Ammon's horn (tissue), 1 donor: Measurements from ENCODE around the gene VPS13D.

ENCODE experiments used
- DNase-seq: peaks from one replicate; pipeline ENCODE4 v3.0.0-alpha.2; 2016; ENCODE audit warnings: low spot score

Gene VPS13D

DNA sequence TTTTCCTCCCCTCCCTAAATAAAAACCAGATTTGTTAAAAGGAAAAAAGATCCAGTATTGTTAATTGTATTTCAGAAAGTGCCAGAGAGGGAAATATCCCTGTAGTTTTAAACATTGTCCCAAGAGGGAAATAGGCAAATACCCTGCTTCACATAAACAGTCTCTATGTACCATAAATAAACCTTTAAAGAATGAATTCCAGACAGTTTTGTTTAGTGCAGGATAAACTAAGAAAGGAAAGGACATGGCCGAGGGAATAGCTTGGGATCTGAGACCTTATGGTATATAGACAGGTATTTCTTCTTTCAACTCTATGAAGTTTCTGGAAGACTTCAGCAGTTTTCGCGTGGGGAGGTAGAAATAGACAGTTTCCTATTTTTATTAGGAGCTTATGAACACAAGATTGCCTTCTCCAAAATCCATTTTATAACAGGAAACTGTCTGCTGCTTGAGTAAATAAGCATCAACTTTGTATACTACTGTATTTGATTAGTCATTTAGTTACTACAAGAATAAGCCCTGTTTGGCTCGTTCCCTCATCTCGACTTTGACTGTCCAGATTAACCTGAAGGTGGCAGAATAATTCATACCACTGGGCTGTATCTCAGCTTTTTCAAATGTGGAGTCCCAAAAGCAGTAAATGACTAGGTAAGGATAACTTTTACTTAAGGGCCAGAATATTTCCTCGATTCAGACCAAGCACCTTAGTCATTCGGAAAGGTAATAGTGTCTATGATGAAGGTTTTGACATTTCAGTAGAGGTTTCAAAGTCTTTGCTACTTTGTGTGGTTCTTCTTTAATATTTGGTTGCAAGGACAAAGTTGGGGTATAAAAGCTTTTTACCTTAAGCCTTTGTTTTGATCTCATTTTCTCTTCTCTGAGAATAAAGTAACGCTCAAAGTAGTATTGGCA, 177.5 kb downstream of the VPS13D start:
- peak; percentile 52 for DNase-seq

DNA sequence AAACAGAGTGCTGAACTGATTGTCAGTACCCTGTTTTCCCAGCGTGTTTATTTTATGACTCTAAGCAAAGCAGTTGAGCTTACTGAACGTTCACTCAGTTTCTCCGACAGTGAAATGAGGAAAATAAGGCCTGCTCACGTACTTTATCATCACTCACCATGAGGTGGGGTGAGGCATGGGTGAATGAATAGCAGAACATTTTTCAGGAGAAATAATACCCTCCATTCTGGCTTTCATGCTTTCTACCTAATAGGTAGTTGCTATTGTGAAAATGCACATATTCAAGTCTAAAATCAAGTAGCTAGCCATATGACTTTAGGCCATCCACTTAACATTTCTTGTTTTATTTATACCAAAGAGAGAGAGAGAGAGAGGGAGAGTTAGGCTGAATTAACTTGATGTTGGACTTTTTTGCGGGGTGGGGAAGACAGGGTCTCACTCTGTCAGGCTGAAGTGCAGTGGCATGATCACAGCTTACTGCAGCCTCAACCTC, 178.2 kb downstream of the VPS13D start:
- no peak for DNase-seq

DNA sequence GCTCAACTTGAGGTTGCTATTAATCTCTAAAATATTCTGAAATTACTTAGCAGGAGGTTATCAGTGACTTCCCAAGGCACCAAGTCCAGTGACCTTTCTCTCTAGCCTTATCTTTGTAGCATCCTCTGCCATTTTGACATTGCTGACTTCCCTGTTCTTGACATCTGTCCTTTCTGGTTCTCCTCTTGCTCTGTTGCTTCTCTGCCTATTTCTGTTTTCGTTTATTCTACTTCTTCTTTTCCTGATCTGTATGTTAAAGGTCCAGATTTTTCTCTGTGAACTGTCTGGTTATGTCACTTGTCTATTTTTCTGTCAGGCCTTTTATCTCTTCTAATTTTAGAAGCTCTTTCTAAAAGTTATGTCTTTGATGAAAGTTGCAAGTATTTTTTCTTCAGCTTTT, 178.8 kb downstream of the VPS13D start:
- peak; percentile 33 for DNase-seq

DNA sequence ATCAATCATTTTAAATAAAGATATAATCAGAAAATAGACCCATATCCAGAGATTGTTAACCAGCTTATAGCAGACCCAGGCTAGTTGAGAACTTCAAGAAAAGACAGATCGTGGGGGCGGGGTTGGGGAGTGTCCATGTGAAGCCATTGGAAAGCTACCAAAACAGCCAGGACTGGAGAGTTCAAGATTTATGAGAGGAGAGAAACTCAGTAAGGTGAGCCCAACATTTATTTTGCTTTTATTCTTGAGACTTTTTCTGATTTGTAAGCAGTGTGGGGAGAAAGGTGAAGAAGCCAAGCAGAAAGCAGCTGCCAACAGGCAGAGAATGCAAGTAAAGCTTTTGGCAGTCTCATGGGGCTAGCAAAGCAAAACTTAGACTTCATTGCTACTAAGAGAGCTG, 179.9 kb downstream of the VPS13D start:
- DNase-seq: peak; percentile 22

DNA sequence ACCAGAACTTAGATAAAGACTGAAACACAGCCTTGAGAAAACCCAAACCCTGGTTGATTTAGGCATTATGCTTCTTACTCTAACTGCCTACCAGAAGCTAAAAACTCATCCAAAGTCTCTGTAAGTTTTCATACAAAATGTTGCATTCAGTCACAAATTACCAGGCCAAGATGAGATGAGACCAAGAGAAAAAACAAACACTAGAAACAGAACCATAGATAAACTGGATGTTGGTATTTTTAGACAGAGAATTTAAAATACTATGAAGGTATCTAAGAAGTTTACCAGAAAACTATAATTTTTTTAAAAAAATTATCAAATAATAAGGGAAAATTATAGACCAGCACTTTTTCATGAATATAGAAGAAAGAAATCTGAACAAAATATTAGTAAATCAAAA, 180.5 kb downstream of the VPS13D start:
- no peak for DNase-seq

DNA sequence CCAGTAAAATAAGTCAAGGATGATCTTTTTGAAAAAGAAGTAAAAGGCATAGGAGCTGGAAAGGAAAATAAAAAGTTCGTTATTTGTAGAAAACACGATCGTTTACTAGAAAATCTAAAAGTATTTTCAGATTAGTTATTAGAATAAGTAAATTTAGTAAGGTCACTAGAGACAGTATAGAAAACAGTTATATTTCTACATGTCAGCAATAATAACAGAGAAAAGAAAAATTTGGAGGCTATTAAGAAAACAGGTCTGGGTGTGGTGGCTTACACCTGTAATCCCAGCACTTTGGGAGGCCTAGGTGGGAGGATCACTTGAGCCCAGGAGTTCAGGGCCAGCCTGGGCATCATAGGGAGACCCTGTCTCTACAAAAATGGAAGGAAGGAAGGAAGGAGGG, 181.3 kb downstream of the VPS13D start:
- no peak for DNase-seq

DNA sequence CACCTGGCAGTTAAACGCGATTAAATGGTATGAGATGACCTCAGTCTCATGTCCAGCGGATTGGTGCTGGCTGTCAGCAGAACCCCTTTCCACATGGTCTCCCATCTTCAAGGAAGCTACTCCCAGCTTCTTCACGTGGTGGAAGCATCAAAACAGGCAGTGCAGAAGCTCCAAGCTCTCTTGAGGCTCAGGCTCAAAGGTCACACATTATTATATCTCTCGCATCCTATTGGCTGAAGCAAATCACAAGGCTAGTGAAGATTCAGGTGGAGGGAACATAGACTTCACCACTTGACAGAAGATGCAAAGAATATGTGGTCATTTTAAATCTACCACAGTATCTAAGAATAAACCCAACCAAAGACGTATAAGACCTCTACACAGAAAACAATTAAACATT, 181.9 kb downstream of the VPS13D start:
- no peak for DNase-seq

DNA sequence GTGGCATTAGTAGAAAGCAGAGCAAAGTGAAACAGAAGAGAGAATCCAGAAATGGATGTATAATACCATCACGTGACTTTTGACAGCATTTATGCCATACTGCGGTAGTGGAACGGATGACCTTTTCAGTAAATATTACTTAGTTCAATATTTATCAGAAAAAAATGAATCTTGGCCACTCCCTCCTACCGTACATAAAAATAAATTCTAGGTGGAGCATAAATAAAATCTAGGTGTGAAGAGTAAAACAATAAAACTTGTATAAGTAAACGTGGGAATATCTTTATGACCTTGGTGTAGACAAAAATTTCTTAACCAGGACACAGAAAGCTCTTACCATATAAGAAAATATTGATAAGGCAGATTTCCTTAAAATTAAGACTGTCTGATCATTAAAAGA, 182.6 kb downstream of the VPS13D start:
- no peak for DNase-seq

DNA sequence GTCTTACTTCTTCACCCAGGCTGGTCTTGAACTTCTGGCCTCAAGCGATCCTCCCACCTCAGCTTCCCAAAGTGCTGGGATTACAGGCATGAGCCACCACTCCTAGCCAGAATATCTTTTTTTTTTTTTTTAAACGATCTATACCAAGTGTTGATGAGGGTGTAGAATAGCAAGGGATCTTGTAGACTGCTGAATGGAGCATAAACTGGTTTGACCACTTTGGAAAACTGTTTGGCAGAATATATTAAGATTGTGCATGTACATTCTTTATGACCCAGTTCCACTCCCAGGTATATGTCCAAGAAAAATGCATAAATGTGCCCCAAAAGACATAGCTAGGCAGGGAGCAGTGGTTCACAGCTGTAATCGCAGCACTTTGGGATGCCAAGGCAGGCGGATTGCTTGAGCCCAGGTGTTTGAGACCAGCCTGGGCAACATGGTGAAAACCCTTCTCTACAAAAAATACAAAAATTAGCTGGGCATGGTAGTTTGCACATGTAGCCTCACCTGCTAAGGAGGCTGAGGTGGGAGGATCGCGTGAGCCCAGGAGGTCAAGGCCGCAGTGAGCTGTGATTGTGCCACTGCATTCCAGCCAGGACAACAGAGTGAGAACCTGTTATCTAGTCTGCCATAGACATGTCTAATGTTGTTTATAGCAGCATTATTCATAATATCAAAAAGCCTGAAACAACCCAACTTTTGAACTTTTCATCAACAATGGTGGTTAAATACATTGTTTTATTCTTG, 184.0 kb downstream of the VPS13D start:
- DNase-seq: no peak

DNA sequence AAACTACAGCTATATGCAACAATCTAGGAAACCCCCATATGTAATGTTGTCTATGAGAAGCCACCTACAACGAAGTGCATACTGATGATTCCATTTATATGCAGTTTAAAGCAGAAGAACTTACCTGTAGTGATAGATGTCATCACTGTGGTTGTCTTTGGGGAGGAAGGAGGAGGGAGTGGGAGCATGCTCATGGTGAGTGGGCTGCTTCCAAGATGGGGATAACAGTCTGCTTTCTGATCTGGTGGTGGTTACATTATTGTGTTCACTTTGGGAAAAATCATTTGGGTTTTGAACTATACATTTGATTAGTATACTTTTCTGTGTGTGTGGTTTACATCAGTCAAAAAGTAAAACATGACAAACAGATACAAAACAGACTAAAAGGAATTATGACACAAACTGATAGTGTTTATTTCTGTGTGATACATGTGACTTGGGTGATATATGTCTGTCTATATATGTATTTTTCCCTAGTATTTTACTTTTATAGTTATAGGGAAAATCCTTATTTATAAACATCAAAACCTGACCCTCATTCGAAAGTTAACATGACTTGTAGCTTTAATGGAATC, 184.7 kb downstream of the VPS13D start:
- no peak for DNase-seq

DNA sequence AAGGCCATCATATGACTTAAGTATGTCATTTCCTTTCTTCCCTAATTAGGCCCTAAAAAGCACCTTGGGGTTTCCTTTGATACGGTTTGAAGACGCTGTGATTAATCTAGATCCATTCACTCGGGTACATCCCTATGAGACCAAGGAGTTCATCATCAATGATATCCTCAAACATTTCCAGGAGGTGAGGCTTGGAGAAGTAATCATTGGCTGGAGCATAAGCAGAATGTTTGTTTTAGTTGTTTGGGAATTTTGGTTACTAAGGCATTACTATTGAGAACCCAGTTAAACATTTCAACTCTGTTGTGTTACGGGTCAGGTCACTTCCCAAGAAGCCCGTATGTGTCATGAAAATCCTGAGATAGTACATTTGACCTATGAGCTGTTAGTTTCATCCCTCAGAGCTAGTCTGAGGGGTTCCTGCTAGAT, 185.2 kb downstream of the VPS13D start:
- no peak for DNase-seq

DNA sequence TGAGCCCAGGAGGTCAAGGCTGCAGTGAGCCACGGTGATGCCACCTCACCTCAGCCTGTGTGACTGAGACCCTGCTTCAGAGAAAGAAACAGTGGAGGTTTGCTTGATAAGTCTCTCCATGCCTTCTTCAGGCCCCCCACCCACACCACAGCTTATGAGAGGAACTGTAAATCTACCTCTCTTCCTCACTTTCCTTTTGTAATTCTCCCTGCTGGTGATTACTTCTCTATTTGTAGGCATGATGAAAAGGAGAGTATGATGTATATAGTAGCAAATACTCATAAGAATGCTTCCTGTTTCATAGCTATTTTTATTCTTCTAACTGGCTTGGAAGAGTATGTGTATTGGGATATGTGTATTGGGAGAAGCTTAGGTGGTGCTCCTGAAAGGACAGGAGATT, 186.3 kb downstream of the VPS13D start:
- no peak for DNase-seq

DNA sequence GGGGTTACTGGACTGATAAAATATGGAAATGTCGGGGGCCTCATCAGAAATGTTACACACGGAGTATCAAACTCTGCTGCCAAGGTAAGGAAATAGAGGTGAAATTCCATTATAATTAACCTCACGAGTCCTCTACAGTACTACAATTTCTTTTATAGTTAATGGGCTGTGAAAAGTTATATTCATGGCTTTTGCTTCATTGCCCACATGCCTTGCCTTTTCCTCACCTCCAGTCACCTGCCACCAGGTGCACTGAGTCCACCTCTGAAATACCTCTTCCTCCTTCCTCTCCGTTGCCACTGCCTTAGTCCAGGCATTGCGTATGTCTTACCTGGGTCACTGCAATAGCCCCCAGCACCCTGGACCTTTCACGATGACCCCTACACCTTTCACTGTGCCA, 186.9 kb downstream of the VPS13D start:
- DNase-seq: no peak

DNA sequence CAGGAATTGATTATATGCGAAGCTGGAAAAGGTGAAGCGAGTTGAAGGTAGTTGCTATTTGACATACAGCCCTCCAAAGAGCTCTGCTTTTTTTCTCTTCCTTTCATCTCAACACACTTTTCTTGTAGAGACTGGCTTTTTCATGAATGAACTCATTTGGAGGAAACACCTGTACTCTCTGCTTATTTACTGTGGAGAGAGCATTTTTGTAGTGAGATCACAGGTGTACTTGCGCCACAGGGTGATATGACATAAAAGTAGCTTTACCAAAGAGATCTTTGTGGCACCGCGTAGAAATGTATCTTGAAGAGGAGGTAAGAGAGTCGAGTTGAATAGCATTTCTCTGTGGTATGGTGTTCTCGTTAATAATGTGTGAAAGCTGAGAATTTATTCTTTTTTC, 187.6 kb downstream of the VPS13D start:
- DNase-seq: no peak

DNA sequence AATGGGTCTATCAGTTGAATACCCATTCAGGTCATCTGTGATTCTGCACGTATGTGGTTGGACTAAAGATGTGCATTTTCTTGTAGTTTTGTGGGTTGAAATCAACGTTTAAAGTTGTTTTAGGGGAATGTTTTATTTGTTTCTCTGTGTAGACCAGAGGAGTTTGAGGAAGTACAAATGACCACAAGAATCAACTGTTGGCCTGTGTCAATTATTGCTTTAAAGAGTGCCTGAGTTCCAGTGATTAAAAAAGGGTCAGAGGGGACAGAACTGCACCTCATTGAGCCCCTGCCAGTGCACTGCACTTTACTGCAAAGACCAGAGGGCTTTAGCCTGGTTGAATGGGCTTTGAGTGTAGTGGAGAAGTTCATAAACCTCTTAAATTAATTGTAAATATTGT, 190.3 kb downstream of the VPS13D start:
- no peak for DNase-seq

DNA sequence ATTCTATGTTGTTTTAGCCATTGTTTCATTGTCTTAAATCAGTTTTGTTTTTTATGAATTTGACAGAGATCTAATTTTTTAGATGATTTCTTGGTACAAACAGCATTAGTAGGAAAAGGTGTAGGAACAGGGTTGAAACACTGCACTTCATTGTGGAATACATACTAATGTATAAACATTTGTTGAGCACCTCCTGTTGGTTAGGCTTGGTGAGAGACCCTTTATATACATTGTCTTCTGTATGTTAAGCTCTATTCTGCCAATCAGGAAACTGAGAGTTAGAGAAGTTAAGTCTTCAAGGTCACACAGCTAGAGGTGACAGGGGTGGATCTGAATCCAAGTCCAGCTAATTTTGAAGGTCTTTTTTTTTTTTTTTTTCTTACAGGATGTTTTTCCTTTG, 192.7 kb downstream of the VPS13D start:
- DNase-seq: no peak

DNA sequence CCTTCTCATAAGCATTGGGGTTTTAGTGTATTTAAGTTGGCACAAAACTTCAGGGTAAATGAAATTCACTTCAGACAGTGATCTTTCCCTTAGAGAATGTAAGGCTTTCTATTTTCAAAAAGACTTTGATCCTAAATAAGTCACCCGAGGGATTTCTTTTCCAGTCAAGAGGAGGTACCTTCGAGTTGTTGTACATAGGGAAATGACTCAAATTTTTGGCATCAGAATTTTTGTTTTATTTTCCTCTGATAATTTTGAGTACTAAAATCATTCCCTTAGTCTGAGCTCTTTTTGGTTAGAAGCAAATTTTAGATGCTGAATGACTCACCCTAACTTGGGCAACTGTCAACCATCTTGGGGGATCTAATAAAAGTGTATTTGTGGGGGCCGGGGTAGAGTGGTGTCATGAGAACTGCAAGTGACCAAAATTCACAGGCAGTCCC, 194.3 kb downstream of the VPS13D start:
- no peak for DNase-seq

DNA sequence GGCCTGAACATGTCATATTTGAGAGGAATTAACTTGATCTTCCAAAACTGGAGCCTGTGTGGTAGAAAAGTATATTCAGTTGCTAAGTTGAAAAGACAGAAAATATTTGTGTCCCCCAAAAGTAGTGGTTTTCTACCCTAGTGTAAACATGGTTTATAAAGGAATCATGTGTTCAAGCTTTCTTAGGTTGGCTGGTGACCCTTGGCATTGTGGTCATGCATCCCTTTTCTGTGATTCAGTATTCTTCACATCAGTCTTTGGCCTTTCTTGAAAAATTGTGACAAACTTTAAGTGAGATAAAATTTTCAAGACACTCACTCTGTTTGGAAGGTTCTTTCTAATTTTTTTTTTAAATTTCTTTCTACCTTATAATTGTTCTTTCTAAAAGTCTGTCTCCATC, 195.0 kb downstream of the VPS13D start:
- DNase-seq: no peak

DNA sequence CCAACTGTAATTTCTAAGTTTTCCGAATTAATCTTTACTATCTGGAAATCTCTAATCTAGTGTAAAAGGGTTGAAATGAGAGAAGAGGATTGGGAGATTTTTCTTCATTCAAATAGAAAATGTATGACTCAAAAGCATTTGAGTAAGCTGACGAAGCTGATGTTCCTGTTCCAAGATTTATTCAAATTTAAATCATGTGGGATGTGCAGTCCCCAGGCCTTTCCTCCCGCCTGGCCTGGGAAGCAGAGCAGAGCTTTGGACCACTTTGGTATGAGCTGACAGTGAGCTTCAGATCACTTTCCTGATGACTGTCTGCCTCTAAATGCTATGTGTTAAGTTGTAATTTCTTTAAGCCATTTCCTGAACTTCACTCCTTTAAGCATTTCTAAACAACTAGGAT, 196.2 kb downstream of the VPS13D start:
- DNase-seq: no peak

DNA sequence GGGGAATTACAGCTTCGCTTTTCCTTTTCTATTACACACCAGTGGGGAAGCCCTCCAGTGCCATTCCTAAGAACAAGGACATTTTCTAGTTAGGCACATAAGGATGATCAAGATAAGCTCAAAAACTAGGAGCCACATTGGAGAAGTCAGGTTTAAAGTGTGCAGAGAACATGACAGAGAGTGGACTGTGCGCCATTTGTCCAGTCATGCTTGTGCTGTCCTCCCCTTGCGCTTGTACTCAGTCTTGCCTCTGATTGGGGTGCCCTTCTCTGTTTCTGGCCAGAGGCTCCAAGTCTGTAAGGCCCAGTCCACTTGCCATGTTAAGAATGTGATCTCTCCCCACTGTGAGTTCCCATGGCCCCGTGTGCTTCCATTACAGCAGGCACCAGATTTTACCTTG, 198.5 kb downstream of the VPS13D start:
- DNase-seq: no peak

DNA sequence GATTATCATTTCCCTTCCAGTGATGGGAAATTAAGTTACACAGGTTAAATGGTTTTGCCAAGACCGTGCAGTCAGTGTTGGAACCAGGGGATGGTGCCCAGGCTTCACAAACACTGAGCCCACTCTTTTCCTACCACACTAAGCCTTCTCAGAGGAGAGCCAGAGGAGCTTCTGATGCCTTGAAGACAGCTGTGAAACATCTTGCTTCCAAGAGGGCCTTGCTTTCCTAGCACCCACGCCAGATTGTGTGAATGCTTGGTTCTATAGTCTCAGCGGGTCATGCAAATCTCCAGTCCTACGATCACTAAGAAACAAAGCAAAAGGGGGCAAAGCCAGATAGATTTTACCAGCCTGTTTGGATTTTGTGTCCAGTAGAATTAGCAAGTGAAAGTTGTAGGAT, 200.7 kb downstream of the VPS13D start:
- DNase-seq: no peak

DNA sequence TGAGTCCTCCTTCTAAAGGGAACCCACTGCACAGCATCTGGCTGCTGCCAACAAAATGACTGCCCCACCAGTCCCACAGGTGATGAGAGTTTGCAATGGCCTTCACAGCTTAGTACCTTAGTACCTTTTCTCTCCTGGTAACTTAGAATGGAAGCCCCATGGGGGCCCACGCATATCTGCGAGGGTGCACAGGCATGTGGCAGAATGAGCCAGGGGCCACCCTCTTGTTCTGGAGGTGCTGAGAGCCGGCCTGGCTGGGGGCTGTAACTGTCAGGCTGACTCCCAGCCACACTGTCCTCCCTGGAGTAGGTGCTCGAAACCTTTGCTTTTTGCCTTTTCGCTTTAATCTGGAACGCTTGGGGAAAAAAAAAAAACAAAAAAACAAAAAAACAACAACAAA, 203.1 kb downstream of the VPS13D start:
- no peak for DNase-seq
